Esophagus muscularis mucosa (tissue), 4 donors: Measurements from ENCODE around the gene MRPL17. TPM values are rescaled to one million over a fixed set of nuclear protein-coding genes. Genes with fewer than 3 reads are reported as not detected.

Experiments used
- DNase-seq: peaks from one replicate; pipeline ENCODE4 v3.0.0-alpha.2; 2017; ENCODE audit errors: extremely low spot score
- H3K27ac ChIP-seq, 4 donors: fragments of 200-600 bp; sonication (generic); replicated peaks in 1 of 4; 1 replicate in 3 of 4; 2 replicates in 1 of 4; pipeline ENCODE4 v1.5.1; 2016 to 2019; ENCODE audit warnings: mild to moderate bottlenecking in 1 of 4
- H3K27me3 ChIP-seq, 4 donors: fragments of 200-600 bp; sonication (generic); one replicate each; pipeline versions ENCODE4 v1.5.1 to v1.6.0; 2016 to 2019
- H3K36me3 ChIP-seq, 4 donors: fragments of 200-600 bp; sonication (generic); one replicate each; pipeline ENCODE4 v1.5.1; 2016 to 2019
- H3K4me1 ChIP-seq, 4 donors: fragments of 200-600 bp; sonication (generic); one replicate each; pipeline ENCODE4 v1.5.1; 2016 to 2019
- H3K4me3 ChIP-seq, 4 donors: fragments of 200-600 bp; sonication (generic); 1 replicate in 2 of 4; 2 replicates in 2 of 4; pipeline ENCODE4 v1.5.1; 2016 to 2019; ENCODE audit warnings: mild to moderate bottlenecking in 4 of 4, moderate library complexity in 1 of 4
- H3K9me3 ChIP-seq, 4 donors: fragments of 200-600 bp; sonication (generic); 1 replicate in 3 of 4; 2 replicates in 1 of 4; pipeline ENCODE4 v1.5.1; 2016 to 2019
- CTCF ChIP-seq, 3 experiments: fragments of 200-600 bp in 2 of 3; fragments of 450-650 bp in 1 of 3; sonication (generic) in 2 of 3; IDR thresholded peaks; one replicate each; pipeline ENCODE4 v1.5.1; 2017 to 2019; ENCODE audit warnings: antibody characterized with exemption in 3 of 3, mild to moderate bottlenecking in 2 of 3, moderate library complexity in 1 of 3
- EP300 ChIP-seq: sonication (generic); formaldehyde crosslinking; IDR thresholded peaks from one replicate; pipeline ENCODE4 v1.6.1; 2017; ENCODE audit warnings: antibody characterized with exemption
- POLR2A ChIP-seq: fragments of 450-650 bp; IDR thresholded peaks from one replicate; pipeline ENCODE4 v1.6.1; 2017; ENCODE audit warnings: antibody characterized with exemption, moderate library complexity, mild to moderate bottlenecking, low read depth
- POLR2AphosphoS5 ChIP-seq, 2 donors: sonication (generic); formaldehyde crosslinking; IDR thresholded peaks; one replicate each; pipeline ENCODE4 v1.6.1; 2017; ENCODE audit warnings: antibody characterized with exemption in 2 of 2
- WGBS: methylation state at CpG from one replicate; pipeline ENCODE4 v1.1.5; 2018; 5-methylcytosine and 5-hydroxymethylcytosine counted together
- intact Hi-C: fragments of 100-400 bp; cut with DNase I; formaldehyde crosslinking; loops from one replicate; pipeline ENCODE4 v1.15.1; 2023
- total RNA-seq, 4 donors: library from RNA; depleted of rRNA; stranded (reverse); fragments of >200 nt; gene quantifications; one replicate each; pipeline versions ENCODE4 v1.1.0 to v1.2.1, GENCODE V29; 2016

MRPL17 gene
- total RNA-seq, 4 donors from 2014 or later = 13.3 to 22.9 (median 19.4) TPM

GRCh38 chr11:6652182-6652581, 31.0 kb downstream of the MRPL17 start:
- DNase-seq = peak; percentile 50
- TF ChIP-seq POLR2A (no peak), EP300 (no peak), CTCF (IDR thresholded peaks at IDR 0.05) (no peak), POLR2AphosphoS5 (IDR thresholded peaks at IDR 0.05) (no peak)
- intact Hi-C loops = no loop called here
- Histone ChIP-seq H3K4me3 (no peak overlapping the region), H3K27ac (no peak overlapping the region), H3K36me3 (no peaks in the 10 kb centered on the region), H3K27me3 (no peaks in the 10 kb centered on the region), H3K9me3 (no peaks in the 10 kb centered on the region), H3K4me1 (peaks cover 21 to 64% (median 43%) of the 10 kb centered on the region in 4 donors)
- WGBS = 59% methylated on average over 3 of the region's 3 CpGs

- Histone ChIP-seq H3K9me3 (no peaks in the 10 kb centered on the region), H3K36me3 (no peaks in the 10 kb centered on the region), H3K27me3 (no peaks in the 10 kb centered on the region), H3K27ac (no peak overlapping the region), H3K4me3 (no peak overlapping the region), H3K4me1 (peaks cover 29 to 65% (median 52%) of the 10 kb centered on the region in 4 donors)
- WGBS = 83% methylated on average over 6 of the region's 6 CpGs
- intact Hi-C loops = no loop called here
- DNase-seq = peak; percentile 72
- no peak for TF ChIP-seq POLR2A
- no peak for TF ChIP-seq POLR2AphosphoS5 (IDR thresholded peaks at IDR 0.05)
- TF ChIP-seq CTCF (IDR thresholded peaks at IDR 0.05) = no peak
- TF ChIP-seq EP300 = no peak
These were observed 32.2 kb downstream of the MRPL17 start for GRCh38 chr11:6650980-6651379.

- peaks cover 36 to 67% (median 56%) of the 10 kb centered on the region in 4 donors for H3K4me1 ChIP-seq
- no peaks in the 10 kb centered on the region for H3K27me3 ChIP-seq
- no peak overlapping the region for H3K27ac ChIP-seq
- no peaks in the 10 kb centered on the region for H3K9me3 ChIP-seq
- H3K36me3 ChIP-seq = no peaks in the 10 kb centered on the region
- DNase-seq = peak; percentile 66
- intact Hi-C loops = no loop called here
- TF ChIP-seq CTCF (IDR thresholded peaks at IDR 0.05) (no peak), EP300 (no peak), POLR2AphosphoS5 (IDR thresholded peaks at IDR 0.05) (no peak), POLR2A (no peak)
- no peak overlapping the region for H3K4me3 ChIP-seq
These were observed 33.0 kb downstream of the MRPL17 start for GRCh38 chr11:6650104-6650503.

- whole genome bisulfite sequencing = 72% methylated on average over 1 of the region's 1 CpG
- no peaks in the 10 kb centered on the region for H3K27me3 ChIP-seq
- no peak for DNase-seq
- peaks cover 28 to 55% (median 44%) of the 10 kb centered on the region in 4 donors for H3K4me1 ChIP-seq
- TF ChIP-seq POLR2AphosphoS5 (IDR thresholded peaks at IDR 0.05) (no peak), POLR2A (no peak), EP300 (no peak), CTCF (IDR thresholded peaks at IDR 0.05) (no peak)
- intact Hi-C loops = no loop called here
- no peaks in the 10 kb centered on the region for H3K9me3 ChIP-seq
- H3K4me3 ChIP-seq = no peak overlapping the region
- H3K36me3 ChIP-seq = peaks cover 0 to 4% (median 0%) of the 10 kb centered on the region in 4 donors
- H3K27ac ChIP-seq = no peak overlapping the region
These were observed 34.6 kb downstream of the MRPL17 start for GRCh38 chr11:6648501-6648900.

GRCh38 chr11:6647836-6648235, 35.3 kb downstream of the MRPL17 start:
- Histone ChIP-seq H3K36me3 (peaks cover 0 to 4% (median 0%) of the 10 kb centered on the region in 4 donors), H3K9me3 (no peaks in the 10 kb centered on the region), H3K27me3 (no peaks in the 10 kb centered on the region), H3K4me3 (no peak overlapping the region), H3K4me1 (peaks cover 28 to 55% (median 42%) of the 10 kb centered on the region in 4 donors), H3K27ac (peak overlapping the region; percentile 68 to 78 (median 74))
- intact Hi-C loops = no loop called here
- TF ChIP-seq POLR2AphosphoS5 (IDR thresholded peaks at IDR 0.05) (no peak), POLR2A (no peak), EP300 (no peak)
- 84% methylated on average over 2 of the region's 2 CpGs for WGBS
- no peak for DNase-seq
